IMR-90 (cell line): Measurements from ENCODE around the gene TGFBR1. TPM values are rescaled to one million over a fixed set of nuclear protein-coding genes. Genes with fewer than 3 reads are reported as not detected.

Experiments
- ATAC-seq: fragments of 200-7000 bp; cut with Tn5 transposase; 2 replicates; pipeline ENCODE4 v1.9.1; 2020; ENCODE audit warnings: low read depth, mild to moderate bottlenecking, moderate library complexity
- BruUV-seq: library from RNA; stranded (reverse); fragments of 400-500 nt; replicated peaks from 2 replicates; lab custom pipeline; 2021; lab: Mats Ljungman, UMichigan
- CTCF ChIA-PET: fragments of 300-600 bp; formaldehyde crosslinking; extraction: SDS; loops from one replicate; lab custom pipeline; 2021; ENCODE audit warnings: antibody characterized with exemption; lab: Yijun Ruan, JAX
- POLR2A ChIA-PET: fragments of 300-600 bp; sonication (Branson Sonifier 250); formaldehyde crosslinking; loops from one replicate; lab custom pipeline; 2022; ENCODE audit warnings: antibody characterized with exemption; ENCODE audit not compliant: unreplicated experiment; lab: Charles Lee
- DNase-seq: peaks from one replicate; pipeline ENCODE4 v3.0.0; 2013
- H2AFZ ChIP-seq: replicated peaks from 2 replicates; pipeline ENCODE3; 2013; ENCODE audit warnings: low read length, mild to moderate bottlenecking; ENCODE audit not compliant: poor library complexity
- H2AK5ac ChIP-seq: 2 replicates; pipeline ENCODE4 v1.6.1; 2013; ENCODE audit warnings: low read depth, low read length, inconsistent platforms
- H2AK9ac ChIP-seq: replicated peaks from 2 replicates; pipeline ENCODE3; 2013; ENCODE audit warnings: mild to moderate bottlenecking, low read depth, low read length, moderate library complexity; ENCODE audit not compliant: poor library complexity
- H2BK120ac ChIP-seq: 2 replicates; pipeline ENCODE4 v1.6.1; 2013; ENCODE audit warnings: low read depth, low read length, inconsistent platforms
- H2BK15ac ChIP-seq: 3 replicates; pipeline ENCODE4 v1.6.1; 2013; ENCODE audit warnings: low read depth, low read length, inconsistent platforms
- H2BK20ac ChIP-seq: 2 replicates; pipeline ENCODE4 v1.6.1; 2013; ENCODE audit warnings: low read depth, mild to moderate bottlenecking, inconsistent platforms, low read length, moderate library complexity
- H2BK5ac ChIP-seq: 2 replicates; pipeline ENCODE4 v1.6.1; 2013; ENCODE audit warnings: mild to moderate bottlenecking, low read depth, low read length, inconsistent platforms; ENCODE audit not compliant: poor library complexity, severe bottlenecking
- H3K14ac ChIP-seq: replicated peaks from 2 replicates; pipeline ENCODE4 v1.6.1; 2013; ENCODE audit warnings: low read depth, low read length, inconsistent platforms
- H3K18ac ChIP-seq: 2 replicates; pipeline ENCODE4 v1.6.1; 2013; ENCODE audit warnings: low read depth, low read length, control low read depth
- H3K23ac ChIP-seq: 2 replicates; pipeline ENCODE4 v1.6.1; 2013; ENCODE audit warnings: low read depth, low read length, inconsistent platforms
- H3K27ac ChIP-seq: 2 replicates; pipeline ENCODE4 v1.5.1; 2013; ENCODE audit warnings: mild to moderate bottlenecking, control low read depth, low read length; ENCODE audit not compliant: insufficient read depth
- H3K27me3 ChIP-seq: 2 replicates; pipeline ENCODE4 v1.6.1; 2013; ENCODE audit warnings: low read length; ENCODE audit not compliant: control insufficient read depth, insufficient read depth
- H3K36me3 ChIP-seq: 2 replicates; pipeline ENCODE4 v1.6.1; 2013; ENCODE audit warnings: low read length, mixed read lengths; ENCODE audit not compliant: control insufficient read depth, insufficient read depth
- H3K4ac ChIP-seq: 2 replicates; pipeline ENCODE4 v1.6.1; 2013; ENCODE audit warnings: low read depth, low read length, inconsistent platforms
- H3K4me1 ChIP-seq: 2 replicates; pipeline ENCODE4 v1.6.1; 2013; ENCODE audit warnings: low read length, mixed read lengths; ENCODE audit not compliant: control insufficient read depth, insufficient read depth
- H3K4me2 ChIP-seq: 2 replicates; pipeline ENCODE4 v1.6.1; 2013; ENCODE audit warnings: low read depth, mild to moderate bottlenecking, control low read depth, low read length, moderate library complexity
- H3K4me3 ChIP-seq: 2 replicates; pipeline ENCODE4 v1.5.1; 2013; ENCODE audit warnings: low read depth, mild to moderate bottlenecking, control low read depth, low read length, moderate library complexity; ENCODE audit not compliant: insufficient read depth
- H3K56ac ChIP-seq: 2 replicates; pipeline ENCODE4 v1.6.1; 2013; ENCODE audit warnings: low read length, inconsistent platforms; ENCODE audit not compliant: insufficient read depth; ENCODE audit errors: extremely low read depth
- H3K79me1 ChIP-seq, 2 experiments: 2 replicates each; pipeline ENCODE4 v1.6.1; 2013; ENCODE audit warnings: low read length in 2 of 2, inconsistent platforms in 1 of 2, low read depth in 1 of 2
- H3K9ac ChIP-seq: 2 replicates; pipeline ENCODE4 v1.6.1; 2013; ENCODE audit warnings: low read depth, low read length, control low read depth
- H3K9me1 ChIP-seq: 2 replicates; pipeline ENCODE4 v1.6.1; 2013; ENCODE audit warnings: low read length, inconsistent platforms; ENCODE audit not compliant: insufficient read depth
- H3K9me3 ChIP-seq: 2 replicates; pipeline ENCODE4 v1.6.1; 2013; ENCODE audit warnings: low read length; ENCODE audit not compliant: control insufficient read depth, insufficient read depth
- H4K20me1 ChIP-seq: 2 replicates; pipeline ENCODE4 v1.6.1; 2013; ENCODE audit warnings: low read length, inconsistent platforms; ENCODE audit not compliant: insufficient read depth
- H4K5ac ChIP-seq: 2 replicates; pipeline ENCODE4 v1.6.1; 2013; ENCODE audit warnings: mild to moderate bottlenecking, low read depth, low read length, control low read depth
- H4K8ac ChIP-seq, 2 experiments: 2 replicates each; pipeline ENCODE4 v1.6.1; 2013; ENCODE audit warnings: low read depth in 2 of 2, low read length in 2 of 2, control low read depth in 1 of 2, inconsistent platforms in 1 of 2
- H4K91ac ChIP-seq: 2 replicates; pipeline ENCODE4 v1.6.1; 2013; ENCODE audit warnings: low read depth, low read length, inconsistent platforms; ENCODE audit not compliant: insufficient read depth
- BHLHE40 ChIP-seq: fragments of 150-350 bp; IDR thresholded peaks from 2 replicates; pipeline ENCODE4 v1.6.1; 2016; ENCODE audit warnings: mild to moderate bottlenecking, low read depth, low read length
- CEBPB ChIP-seq: IDR thresholded peaks from 2 replicates; pipeline ENCODE4 v1.6.1; 2012; ENCODE audit warnings: low read depth, low read length, improper control_type of control experiment
- CTCF ChIP-seq: conservative IDR thresholded peaks from 2 replicates; pipeline ENCODE4 v1.5.1; 2012; ENCODE audit warnings: mild to moderate bottlenecking, low read depth, low read length, improper control_type of control experiment
- ELK1 ChIP-seq: fragments of 150-350 bp; IDR thresholded peaks from 2 replicates; pipeline ENCODE4 v1.6.1; 2016; ENCODE audit warnings: low read depth, mild to moderate bottlenecking, low read length, moderate library complexity, borderline replicate concordance
- FOS ChIP-seq: fragments of 150-350 bp; IDR thresholded peaks from 2 replicates; pipeline ENCODE4 v1.6.1; 2016; ENCODE audit warnings: low read depth, low read length
- MAZ ChIP-seq: IDR thresholded peaks from 2 replicates; pipeline ENCODE4 v1.6.1; 2012; ENCODE audit warnings: low read depth, mild to moderate bottlenecking, low read length, improper control_type of control experiment, moderate library complexity, borderline replicate concordance
- RCOR1 ChIP-seq: IDR thresholded peaks from 2 replicates; pipeline ENCODE4 v1.6.1; 2012; ENCODE audit warnings: mild to moderate bottlenecking, low read length, improper control_type of control experiment; ENCODE audit not compliant: insufficient replicate concordance
- WGBS, 2 experiments: methylation state at CpG; one replicate each; pipeline versions ENCODE4 v1.1.5 to v1.1.7; 2013; ENCODE audit warnings: missing lambda C conversion rate in 2 of 2; ENCODE audit not compliant: insufficient read length in 1 of 2; ENCODE audit errors: extremely low coverage in 2 of 2; 5-methylcytosine and 5-hydroxymethylcytosine counted together
- dilution Hi-C: fragments of 300-500 bp; cut with HindIII; formaldehyde crosslinking; loops from one replicate; pipeline ENCODE4 v1.14.3; 2018; ENCODE audit warnings: low sequenced_read_pairs; ENCODE audit not compliant: unreplicated experiment
- in situ Hi-C: fragments of 300-500 bp; cut with MboI; formaldehyde crosslinking; loops from 3 replicates; pipeline ENCODE4 v1.14.3; 2019; ENCODE audit warnings: low sequenced_read_pairs, inconsistent platforms, mixed read lengths
- intact Hi-C: fragments of 100-400 bp; cut with micrococcal nuclease; formaldehyde crosslinking; loops from 2 replicates; pipeline ENCODE4 v1.10.0; 2022
- polyA plus RNA-seq, 3 experiments: library from polyadenylated mRNA; depleted of rRNA; stranded (reverse); fragments of >200 nt; gene quantifications; 2 replicates each; pipeline ENCODE4 v1.2.3, GENCODE V29; 2012; ENCODE audit warnings: low replicate concordance in 1 of 3
- total RNA-seq: library from RNA; depleted of rRNA; stranded (reverse); fragments of >200 nt; gene quantifications from 2 replicates; pipeline ENCODE4 v1.2.3, GENCODE V29; 2012

TGFBR1 gene
- total and polyA plus RNA-seq, 2 of the 4 experiments (the other 2 are of a cell fraction) = 15.1 to 75.3 TPM

- intact Hi-C loops = loop anchor here (2.0 kb wide), 1 partner anchor 17 kb away; no protein-coding TSS in a partner anchor
- 0% methylated on average over 2 of the region's 14 CpGs; no CpG with 5 or more reads in 1 of the 2 experiments for WGBS, 2 experiments
- Histone ChIP-seq H2AFZ (peak overlapping the region; percentile 95), H3K4me2 (peak overlapping the region; percentile 92), H3K36me3 (no peaks in the 10 kb centered on the region; the same call in 1 of the 2 replicates), H4K20me1 (peaks cover 30% of the 10 kb centered on the region), H3K9me1 (peaks cover 5% of the 10 kb centered on the region), H3K9ac (peak overlapping the region; percentile 91), H4K5ac (peak overlapping the region; percentile 69), H3K18ac (peak overlapping the region; percentile 76), H3K4me1 (peaks cover 14% of the 10 kb centered on the region), H3K14ac (peak overlapping the region; percentile 74), H3K27me3 (no peaks in the 10 kb centered on the region), H3K56ac (peak overlapping the region; percentile 94), H3K79me1 (peaks cover 6 to 34% of the 10 kb centered on the region in 2 experiments), H4K8ac (peak overlapping the region; percentile 86 to 92), H4K91ac (peak overlapping the region; percentile 94), H2BK5ac (peak overlapping the region; percentile 93), H3K4me3 (peak overlapping the region; percentile 57), H3K27ac (peak overlapping the region; percentile 95), H2BK20ac (no peak overlapping the region), H3K4ac (peak overlapping the region; percentile 94), H3K9me3 (no peaks in the 10 kb centered on the region), H3K23ac (peak overlapping the region; percentile 68), H2BK120ac (peak overlapping the region; percentile 83), H2AK5ac (peak overlapping the region; percentile 84), H2BK15ac (peak overlapping the region; percentile 88; the same call in 2 of the 3 replicates), H2AK9ac (peak overlapping the region; percentile 87)
- POLR2A ChIA-PET = interaction anchor here (1.4 kb wide), 1 partner anchor 74 kb away, joined by 6 read pairs; no protein-coding TSS in a partner anchor
- DNase-seq = peak; percentile 61
- TF ChIP-seq CEBPB (no peak), CTCF (no peak), MAZ (no peak), ELK1 (no peak), BHLHE40 (no peak), FOS (no peak), RCOR1 (no peak)
- CTCF ChIA-PET = interaction anchor here (0.7 to 2.1 kb wide), 5 partner anchors 9 to 131 kb away, joined by 3 to 5 read pairs (median 4); no protein-coding TSS in a partner anchor
- BruUV-seq = TSS peak; percentile 92
- in situ Hi-C loops = no loop called here
- dilution Hi-C loops = no loop called here
- ATAC-seq = 0 out of 2 replicates have a peak, but pooled peaks have one; percentile 0
Measured at GRCh38 chr9:99103901-99104458, 933 bp upstream of the TGFBR1 start.
